ENCODE measurements around the gene FNBP1L.
"Not testable (repeated sequence)": the region's sequence is repeated elsewhere in the genome, so short reads cannot be mapped to it uniquely, and the experiment has no call there.

FNBP1L gene

DNA sequence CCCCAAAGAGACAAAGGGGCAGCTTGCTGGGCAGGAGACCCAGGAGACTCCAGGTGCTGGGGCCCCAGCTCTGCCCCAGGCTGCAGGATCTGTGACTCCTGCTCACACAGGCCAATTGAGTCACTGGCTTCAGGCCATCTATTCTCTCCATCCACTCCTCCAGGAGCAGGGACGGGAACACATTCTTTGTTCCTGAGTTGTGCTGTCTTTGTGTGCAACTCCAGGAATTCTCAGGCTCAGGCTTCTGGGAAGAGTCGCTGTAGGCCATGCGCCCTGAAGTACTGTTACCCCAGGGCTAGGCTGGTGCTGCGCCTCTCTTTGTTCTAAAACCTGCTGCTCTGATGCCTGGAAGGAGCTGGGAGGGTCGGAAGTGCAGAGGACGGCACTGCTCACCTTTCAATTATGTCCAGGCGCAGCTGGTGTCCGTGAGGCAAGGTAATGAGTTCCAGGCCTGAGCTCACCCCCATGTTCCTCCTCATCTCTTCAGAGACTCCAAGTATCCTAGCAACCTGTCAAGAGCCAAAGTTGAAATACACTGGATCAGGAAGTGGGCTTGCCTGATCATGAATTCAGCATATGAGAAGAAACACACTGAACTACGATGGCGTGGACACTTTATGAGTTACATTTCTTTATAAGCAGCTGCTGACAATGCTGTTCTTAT is 127.8 kb downstream of the FNBP1L start:
- no peak for DNase-seq

DNA sequence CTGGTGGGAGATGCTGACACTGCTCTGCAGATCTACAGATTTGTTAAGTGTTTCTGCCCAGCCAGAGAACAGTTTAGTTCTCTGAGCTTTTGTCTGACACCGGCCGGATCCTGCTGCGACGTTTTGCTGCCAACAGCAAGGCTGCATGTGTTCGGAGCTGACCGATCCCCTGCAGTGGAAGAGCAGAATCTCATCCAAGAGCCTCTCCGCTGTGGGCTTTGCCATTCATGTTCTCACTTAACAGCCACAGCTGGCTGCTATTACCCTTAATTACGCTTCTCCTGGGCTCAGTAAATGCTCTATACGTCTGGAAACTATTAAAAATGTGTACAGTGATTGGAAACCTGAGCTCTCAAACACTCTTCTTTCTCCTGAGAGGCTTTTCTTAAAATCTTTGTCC is 128.4 kb downstream of the FNBP1L start:
- no peak for DNase-seq

DNA sequence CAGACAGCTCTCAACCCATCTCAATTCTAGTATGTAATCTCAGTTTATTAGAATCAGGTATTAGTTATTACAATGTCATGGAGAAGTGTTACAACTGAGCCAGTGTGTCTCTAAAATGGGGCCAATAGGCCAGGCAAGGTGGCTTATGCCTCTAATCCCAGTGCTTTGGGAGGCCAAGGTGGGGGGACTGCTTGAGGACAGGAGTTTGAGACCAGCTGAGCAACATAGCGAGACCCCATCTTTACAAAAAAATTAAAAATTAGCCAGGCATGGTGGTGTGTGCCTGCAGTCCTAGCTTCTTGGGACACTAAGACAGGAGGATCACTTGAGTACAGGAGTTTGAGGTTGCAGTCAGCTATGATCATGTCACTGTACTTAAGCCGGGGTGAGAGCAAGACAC is 128.8 kb downstream of the FNBP1L start:
- no peak for DNase-seq

DNA sequence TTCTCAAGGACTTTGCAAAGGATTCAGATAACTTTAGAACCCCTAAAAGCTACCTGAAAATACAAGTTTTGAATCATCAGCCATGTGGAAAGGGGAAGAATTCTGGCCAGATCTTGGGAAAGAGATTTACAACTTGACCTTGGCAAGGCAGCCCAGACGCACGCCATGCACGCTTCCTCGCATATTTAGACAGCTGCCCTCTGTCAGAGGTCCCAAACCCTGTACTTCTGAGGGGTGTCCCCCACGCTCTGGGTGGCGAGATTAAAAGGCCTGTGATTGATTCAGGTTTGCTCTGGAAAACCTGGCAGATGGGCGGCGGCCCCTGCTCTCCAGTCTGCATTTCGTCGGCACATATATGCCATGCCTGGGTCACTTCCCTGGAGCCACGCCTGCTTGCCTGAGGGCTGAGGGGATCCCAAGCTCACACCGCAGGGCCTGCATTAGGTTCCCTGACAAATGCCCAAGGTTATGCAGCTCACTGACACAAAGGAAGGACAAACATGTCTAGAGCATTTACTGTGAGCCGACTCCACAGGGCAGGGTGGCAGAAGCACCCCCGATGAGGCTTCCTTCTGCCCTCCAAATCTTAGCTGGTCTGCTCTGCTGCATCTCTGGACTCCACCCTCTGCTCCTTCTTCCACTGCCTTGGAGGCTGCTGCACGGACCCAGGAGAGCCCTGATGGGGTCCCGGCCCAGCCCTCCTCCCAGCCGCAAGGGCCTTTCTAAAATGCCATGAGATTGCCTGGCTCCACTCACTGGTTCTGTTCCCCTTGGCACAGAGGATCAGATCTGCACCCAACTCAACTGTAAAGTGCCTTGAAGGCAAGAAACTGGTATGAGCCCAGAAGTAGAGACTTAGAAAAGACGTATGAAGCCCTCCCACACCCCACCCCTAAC is 129.9 kb downstream of the FNBP1L start:
- DNase-seq = no peak

DNA sequence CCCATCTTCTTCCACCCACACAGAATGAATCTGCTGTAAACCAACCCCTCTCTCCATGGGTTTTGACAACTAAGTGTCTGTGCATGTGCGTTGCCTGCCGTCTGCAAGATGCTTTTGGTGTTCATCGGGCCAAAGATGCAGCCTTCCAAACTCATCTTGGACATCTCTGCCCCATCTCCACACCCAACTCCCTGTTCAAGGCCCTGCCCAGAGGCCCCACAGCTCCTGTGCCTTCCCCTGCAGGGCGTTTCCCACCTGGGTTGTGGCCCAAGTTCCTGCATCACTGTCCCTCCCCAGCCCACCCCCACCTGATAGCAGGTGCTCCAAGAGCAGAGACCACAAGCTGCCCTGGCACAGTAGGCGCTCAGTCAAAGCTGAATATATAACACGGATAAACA is 130.5 kb downstream of the FNBP1L start:
- no peak for DNase-seq

DNA sequence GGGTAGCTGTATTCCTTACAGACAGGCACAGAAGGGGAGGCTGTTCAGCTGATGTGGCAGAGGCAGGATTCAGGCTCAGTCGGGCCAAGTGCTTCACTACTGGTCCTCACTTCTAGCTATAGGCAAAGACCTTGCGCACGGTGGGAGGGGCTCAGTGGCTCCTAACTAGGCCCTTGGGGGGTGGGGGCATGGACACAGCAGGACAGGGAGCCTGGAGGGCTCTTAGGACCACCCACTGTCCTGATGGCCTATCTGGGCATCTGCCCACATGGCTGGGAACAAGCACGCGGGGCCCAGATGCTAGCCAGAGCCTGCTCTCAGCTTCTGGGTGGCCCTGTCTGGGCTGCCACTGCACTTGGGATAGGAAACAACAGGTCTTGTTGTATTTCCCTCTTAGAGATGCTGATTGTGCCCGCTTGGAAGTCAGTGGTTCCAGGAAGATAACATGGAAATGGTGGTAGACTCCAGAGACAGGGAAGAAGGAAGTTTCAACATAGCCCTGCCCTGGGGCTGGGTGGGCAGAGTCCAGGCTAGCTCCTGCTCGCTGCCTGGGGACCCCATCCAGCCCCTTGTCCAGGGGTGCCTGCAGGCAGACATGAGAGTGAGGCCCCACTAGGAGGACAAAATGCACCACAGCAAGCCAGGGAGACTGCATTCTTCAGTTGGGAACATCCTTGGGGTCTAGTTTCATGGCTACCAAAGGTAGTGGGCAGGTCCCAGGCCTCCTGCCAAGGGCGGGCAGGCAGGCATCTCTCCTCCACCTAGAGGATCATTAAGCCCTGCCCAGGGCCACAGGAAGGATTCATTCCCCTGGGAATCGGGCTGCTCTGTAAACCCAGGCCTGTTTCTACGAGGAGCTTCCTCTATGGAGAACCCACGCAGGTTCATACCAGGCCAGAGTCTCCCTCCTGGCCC is 131.2 kb downstream of the FNBP1L start:
- no peak for DNase-seq

DNA sequence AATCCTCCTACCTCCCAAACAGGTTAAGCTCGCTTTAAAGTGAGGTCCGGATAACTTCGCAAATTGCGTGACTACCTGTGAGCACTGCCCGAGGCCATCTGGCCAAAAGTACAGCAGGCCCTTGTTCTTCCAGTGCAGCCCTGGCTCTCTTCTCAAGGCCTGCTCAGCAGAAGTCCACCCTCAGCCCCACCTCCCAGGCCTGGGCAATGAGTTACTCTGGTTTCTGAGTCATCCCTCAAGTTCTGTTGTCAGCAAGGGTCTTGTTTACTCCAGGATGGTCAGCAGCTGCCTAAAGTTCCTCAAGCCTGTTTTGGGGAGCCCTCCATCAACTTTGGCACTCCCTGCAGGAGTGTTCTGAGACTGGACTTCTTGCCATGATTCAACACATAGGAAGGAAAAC is 132.0 kb downstream of the FNBP1L start:
- DNase-seq = no peak

DNA sequence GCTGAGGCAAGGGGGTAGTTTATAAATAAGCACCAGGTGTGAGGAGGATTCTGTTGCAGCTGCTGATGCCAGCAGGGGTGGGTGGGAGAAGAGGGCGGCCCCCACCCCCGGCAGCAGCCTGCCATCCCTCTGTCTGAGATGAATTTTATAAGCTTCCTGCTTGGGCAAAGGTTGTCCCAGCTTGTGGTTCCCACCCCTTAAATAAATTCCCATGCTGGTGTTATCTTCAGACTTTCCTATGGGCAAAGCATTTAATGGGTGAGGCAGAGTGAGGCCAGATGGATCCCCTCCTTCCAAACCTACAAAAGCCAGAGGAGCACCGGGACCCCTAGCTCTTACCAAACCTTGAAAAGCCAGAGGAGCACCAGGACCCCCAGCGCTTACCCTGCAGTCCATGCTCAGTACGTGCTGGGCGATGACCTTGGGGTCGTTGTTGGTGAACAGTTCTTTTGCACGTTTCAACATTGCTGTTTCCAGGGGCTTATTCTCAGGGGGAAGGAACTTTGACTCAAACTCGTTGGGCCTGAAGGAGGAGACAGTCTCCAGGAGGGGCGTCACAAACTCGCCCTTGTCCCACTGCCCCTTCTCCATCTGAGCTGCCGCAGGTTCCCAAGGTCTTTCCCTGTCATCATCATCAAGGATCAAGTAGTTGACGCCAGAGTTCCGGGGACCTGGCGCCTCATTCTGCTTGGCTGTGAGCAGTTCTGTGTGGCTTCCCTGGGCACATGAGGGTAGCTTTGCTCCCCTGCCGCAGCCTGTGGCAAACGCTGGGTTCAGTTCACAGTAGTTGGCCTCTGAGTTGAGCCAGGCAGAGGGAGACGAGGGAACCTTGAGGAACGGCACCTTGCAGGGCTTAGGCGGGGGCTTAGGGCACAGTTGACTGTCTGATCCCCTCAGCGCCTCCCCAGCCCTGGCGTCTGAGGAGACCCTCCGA is 134.3 kb downstream of the FNBP1L start:
- DNase-seq = no peak

DNA sequence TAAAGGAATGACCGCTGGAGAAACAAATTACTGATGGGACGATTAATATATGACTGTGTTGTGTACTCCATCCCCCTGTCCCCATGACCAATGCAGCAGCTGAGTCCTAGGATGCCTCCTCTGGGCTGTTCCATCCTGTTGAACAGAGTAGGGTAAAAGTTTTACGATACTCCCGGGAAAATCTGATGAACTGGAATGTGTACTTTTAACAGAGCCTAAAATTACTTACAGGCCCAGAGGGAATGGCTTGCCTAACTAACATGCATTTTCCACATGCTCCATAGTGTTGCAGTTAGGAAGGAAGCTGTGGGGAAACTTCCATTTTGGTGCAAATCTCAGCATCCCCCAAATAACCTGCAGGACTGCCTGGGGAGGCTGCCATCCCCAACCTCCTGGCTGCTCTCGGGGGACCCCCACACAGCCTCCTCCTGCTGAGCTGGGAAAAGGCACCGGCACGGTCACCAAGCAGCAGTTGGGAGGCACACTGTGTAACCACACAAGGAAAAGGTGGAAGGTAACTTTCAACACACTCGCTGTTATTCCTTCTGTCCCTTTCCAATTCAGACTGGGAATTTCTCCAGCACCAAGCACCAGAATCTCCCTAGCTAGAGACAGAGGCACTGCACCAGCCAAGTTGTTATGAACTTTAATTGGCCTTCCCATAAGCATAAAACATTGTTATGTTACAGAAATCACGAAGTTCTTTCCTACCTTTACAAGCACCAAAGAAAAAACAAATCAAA is 136.5 kb downstream of the FNBP1L start:
- no peak for DNase-seq

DNA sequence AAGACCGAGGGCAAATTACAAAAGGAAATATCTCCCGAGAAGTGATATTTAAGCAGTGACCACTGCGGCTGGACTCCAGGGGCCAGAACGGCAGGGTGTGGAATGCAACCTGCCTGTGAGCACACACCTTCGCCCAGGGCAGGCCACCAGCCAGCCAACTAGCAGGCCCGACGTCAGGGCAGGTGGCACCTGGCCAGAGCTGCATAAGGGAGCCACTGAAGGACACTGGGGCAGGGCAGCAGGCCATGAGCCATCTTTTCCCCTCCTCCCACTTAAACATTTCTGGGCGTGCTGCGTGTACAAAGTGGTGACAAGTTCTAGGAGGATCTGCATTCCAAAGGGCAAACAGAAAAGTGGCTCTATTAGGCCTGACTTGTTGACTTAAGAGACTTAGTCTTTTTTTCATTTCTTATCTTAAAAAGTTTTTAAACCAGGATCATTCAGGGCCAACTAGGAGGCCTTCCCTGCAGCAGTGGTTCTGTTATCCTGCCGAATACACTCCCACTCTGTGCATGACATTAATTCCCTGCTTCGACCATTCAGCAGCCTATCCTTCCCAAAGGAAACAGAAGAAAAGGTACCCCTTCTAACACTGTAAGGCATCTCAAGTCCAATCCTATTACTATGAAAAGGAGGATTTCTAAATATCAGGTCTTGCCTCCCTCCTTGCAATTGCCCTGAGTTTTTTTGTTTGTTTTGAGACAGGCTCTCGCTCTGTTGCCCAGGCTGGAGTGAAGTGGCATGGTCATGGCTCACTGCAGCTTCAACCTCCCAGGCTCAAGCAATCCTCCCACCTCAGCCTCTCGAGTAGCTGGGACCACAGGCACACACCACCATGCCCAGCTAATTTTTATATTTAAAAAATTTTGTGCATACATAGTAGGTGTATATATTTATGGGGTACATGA is 137.4 kb downstream of the FNBP1L start:
- DNase-seq = no peak

DNA sequence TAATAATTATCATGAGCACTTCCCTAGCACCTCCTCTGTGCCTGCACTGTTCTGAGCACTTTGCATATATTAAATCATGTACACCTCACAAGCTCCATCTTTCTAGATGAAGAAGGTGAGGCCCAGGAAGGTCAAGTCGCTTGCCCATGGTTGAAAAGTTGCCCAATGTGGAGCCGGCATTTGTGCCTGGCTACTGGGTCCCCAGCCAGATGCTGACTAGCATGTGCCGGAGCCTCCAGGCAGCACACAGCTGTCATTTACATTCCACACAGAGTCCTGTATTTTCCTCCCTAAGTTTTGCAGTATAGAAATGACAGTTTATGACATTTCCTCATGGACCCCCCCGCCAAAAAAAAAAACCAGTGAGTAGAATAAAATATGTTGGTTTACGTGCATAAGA is 139.4 kb downstream of the FNBP1L start:
- no peak for DNase-seq

DNA sequence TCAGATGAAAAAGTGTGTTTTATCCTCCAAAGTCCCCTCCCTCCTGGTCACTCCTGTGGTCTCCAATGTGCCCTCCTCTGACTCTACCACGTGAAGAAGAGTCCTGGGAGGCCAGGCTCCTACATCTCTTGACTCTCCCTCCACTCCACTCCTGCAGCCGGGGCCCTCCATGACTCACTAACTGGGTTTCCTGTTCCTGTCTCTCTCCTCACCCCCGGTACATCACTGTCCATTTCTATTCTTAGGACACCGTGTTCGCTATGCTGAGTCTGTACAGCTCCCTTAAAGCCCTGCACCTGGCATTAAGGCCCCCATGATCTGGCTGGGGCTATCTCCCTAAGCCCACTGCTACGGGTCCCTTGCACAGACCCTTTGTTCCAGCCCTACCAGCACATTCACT is 140.3 kb downstream of the FNBP1L start:
- DNase-seq = no peak

DNA sequence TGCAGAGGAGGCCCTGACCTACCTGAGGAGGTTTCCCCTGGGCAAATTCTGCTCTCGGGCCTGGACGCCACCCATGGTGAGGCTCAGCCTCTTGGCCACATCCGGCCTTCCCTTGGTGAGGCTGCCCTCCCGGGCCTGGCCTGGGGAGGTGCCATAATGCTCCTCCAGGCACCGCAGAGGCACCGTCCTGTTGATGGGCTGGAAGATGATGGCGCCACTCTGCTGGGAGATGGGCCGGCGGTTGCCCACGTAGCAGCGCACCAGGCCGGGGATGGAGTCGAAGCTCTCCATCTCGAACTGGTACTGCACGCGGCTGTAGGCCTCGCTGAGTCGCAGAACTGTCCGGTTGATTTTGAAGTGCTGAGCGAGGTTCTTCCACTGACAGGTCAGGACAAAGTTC is 141.0 kb downstream of the FNBP1L start:
- no peak for DNase-seq

DNA sequence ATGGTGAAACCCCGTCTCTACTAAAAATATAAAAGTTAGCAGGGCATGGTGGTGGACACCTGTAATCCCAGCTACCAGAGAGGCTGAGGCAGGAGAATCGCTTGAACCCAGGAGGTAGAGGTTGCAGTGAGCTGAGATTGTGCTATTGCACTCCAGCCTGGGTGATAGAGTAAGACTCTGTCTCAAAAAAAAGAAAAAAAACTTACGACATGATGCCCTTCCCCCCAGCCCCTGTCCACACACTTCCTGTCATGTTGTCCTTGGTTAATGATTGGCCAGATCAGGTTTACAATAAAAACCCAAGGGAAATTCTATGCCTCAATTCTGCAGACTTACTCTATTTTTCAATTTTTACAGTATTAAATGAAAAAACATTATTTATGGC is 143.4 kb downstream of the FNBP1L start:
- not testable (repeated sequence) for DNase-seq

DNA sequence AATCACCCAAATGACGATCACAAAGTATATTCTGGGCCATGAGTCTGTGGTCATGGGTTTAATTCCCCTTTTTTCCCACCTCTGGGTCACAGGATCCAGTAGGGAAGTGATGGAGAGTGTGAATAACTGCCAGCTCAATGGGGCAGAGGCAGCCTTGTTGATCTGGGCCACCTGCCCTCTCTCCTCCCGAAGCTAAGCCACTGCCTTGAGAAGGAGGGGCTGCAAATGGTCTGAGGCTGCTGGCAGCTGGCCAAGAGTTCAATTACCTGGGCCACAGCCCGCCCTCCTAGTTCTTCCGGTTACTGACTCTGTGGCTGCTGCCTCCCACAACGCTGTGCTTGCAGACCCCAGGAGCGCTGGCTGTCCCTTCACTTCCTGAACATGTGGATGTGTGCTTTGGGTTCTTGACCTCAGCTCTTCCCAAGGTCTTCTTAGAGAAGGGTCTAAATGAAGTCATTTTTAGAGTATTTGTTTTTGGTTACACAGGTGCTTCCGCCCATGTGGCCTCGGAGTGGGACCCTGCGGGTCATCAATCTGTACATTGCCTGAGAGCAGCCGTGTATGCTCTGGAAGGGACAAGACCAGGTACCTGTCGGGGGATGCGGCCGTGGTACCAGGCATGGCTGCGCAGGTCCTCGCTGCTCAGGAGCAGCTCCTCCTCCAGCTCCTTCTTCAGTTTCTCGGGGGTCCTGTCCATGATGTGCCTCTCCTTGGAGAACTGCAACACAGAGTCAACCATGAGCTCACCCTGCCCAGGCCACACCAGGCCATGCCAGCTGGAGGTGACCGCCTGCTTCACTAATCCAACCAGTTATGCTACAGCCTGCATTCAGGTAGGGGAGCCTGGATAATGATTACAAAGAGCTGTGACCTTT is 144.0 kb downstream of the FNBP1L start:
- DNase-seq = no peak

DNA sequence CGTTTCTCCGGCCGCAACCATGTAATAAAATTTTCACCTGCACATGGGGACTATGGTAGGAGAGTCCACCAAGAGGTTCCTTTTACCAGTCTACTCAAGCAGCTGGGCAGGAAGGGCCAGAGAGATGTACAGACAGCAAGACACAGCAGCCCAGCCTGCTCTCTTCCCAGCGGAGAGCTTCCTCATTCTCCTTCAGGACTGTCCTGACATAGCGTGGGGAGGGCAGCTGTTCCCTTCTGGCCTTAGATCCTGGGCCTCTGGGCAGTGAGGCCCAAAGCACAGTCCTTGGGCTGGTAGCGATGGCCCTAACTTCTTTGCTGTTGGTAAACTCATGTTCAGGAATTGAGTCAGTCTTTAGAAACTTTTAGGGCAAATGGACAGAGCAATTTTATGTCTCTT is 144.6 kb downstream of the FNBP1L start:
- DNase-seq = no peak

DNA sequence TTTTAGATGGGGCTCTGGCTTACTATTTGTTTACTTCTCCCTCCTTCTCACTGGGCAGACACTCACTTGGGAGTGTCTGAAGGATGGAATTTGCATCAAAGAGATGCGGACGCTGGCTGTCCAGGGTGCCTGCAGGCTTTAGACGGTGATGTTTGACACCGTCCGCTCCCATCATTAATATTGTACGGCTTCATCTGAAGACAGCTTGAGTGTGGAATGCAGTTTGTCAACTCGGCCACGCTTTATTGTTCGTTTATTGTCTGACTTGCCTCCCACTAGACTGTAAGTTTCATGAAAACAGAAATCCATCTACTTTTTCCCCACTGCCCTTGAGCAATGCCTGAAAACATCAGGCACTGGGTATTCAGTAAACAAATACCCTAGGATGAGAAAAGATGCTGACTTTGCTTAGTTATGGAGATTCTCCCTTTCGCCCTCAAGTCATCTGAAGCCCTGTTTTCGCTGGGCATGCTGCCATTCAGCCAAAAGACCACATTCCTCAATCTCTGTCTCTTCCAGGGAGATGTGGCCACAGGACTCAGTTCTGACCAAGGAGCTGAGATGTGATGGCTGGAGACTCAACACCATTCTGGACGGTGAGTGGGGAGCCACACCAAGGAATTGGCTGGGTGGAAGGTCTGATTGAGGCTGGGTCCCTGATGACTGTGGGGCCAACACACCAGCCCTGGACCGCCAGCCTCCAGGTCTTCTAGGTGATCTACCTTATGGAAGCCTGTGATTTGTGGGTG is 146.1 kb downstream of the FNBP1L start:
- no peak for DNase-seq

DNA sequence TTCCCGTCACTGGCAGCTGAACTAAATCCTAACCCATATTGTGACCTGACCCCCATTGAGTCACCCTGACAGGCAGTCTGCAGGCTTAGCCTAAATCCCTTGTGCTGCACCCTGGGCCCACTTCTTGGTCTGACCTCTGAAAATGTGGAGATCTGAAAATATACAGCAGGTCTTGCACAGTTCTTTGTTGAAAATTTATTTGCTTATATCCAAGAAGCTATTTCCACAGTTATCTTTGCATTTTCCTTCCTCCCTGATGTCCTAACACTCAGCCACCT is 146.6 kb downstream of the FNBP1L start:
- DNase-seq = no peak

DNA sequence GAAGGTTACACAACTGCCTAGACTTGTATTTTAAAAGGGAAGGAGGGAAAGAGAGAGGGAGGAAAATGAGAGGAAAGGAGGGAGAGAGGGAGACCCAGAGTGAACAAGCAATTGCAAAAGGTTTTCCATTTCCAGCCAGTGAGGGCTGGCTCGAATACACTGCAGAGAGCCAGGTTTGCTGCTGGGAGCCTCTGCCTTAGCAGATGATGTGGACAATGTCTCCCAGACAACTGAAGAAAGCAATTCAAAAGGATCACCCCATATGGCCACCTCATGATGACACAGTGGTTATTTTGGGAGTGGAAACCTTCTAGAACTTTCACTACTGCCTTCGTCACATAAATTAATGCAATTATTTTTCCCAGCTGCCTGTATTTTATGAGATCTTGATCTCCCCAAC is 147.3 kb downstream of the FNBP1L start:
- no peak for DNase-seq

Data from GOT3 (cell line).